IgD-negative memory B cell (primary cell): ENCODE data around the gene MS4A18. TPM values are rescaled to one million over a fixed set of nuclear protein-coding genes. Genes with fewer than 3 reads are reported as not detected.

ENCODE experiments used
- H3K27ac Mint-ChIP-seq, 3 donors: one replicate each; pipeline ENCODE4 v1.8.0; 2020 to 2022; ENCODE audit warnings: mild to moderate bottlenecking in 3 of 3, mixed read lengths in 3 of 3, moderate library complexity in 1 of 3
- H3K27me3 Mint-ChIP-seq: one replicate; pipeline ENCODE4 v1.8.0; 2021; ENCODE audit warnings: mixed read lengths
- H3K36me3 Mint-ChIP-seq: one replicate; pipeline ENCODE4 v1.8.0; 2020; ENCODE audit warnings: mild to moderate bottlenecking, mixed read lengths
- H3K4me1 Mint-ChIP-seq, 3 donors: one replicate each; pipeline ENCODE4 v1.8.0; 2020 to 2022; ENCODE audit warnings: mixed read lengths in 3 of 3, mild to moderate bottlenecking in 1 of 3
- H3K4me3 Mint-ChIP-seq, 4 donors: one replicate each; pipeline ENCODE4 v1.8.0; 2020 to 2022; ENCODE audit warnings: mild to moderate bottlenecking in 4 of 4, mixed read lengths in 4 of 4, moderate library complexity in 3 of 4
- H3K9me3 Mint-ChIP-seq, 3 donors: one replicate each; pipeline ENCODE4 v1.8.0; 2020 to 2021; ENCODE audit warnings: mixed read lengths in 3 of 3, mild to moderate bottlenecking in 1 of 3
- polyA plus RNA-seq: library from polyadenylated mRNA; unstranded; fragments of 300-500 nt; fragmentation: Illumina TruSeq; gene quantifications from one replicate; pipeline ENCODE4 v1.2.3, GENCODE V29; 2021

MS4A18 gene
- polyA plus RNA-seq, 1 donor from 2014 or later = not detected

DNA sequence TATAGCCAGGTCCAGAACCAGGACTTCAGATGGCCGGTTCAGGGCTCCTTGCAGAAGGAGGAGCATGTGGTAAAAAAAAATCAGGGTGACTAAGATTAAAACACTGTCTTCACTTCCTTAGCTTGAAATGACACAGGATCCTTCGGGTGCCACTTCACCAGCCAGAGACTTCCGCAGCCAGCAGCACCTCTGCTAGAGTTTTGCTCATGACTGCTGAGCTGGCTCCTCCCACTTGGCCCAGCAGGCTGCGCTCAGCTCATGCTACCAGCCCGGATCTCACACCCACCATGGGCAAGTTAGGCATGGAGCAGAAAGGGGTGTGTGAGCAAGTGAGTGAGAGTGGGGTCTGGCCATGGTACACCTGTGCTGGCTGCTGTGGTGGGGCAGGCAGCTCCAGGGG is 6.6 kb upstream of the MS4A18 start:
- Mint-ChIP-seq H3K4me1 (peaks cover 0 to 3% (median 1%) of the 10 kb centered on the region in 3 donors), H3K27ac (no peak overlapping the region), H3K4me3 (peak overlapping the region in 1 of 4 donors; percentile 43), H3K27me3 (peaks cover 12% of the 10 kb centered on the region), H3K9me3 (peaks cover 0 to 3% (median 0%) of the 10 kb centered on the region in 3 donors), H3K36me3 (peaks cover 4% of the 10 kb centered on the region)

GRCh38 chr11:60718524-60719316 is 5.8 kb upstream of the MS4A18 start:
- Mint-ChIP-seq H3K4me1 (peaks cover 0 to 3% (median 1%) of the 10 kb centered on the region in 3 donors), H3K27ac (no peak overlapping the region)

DNA sequence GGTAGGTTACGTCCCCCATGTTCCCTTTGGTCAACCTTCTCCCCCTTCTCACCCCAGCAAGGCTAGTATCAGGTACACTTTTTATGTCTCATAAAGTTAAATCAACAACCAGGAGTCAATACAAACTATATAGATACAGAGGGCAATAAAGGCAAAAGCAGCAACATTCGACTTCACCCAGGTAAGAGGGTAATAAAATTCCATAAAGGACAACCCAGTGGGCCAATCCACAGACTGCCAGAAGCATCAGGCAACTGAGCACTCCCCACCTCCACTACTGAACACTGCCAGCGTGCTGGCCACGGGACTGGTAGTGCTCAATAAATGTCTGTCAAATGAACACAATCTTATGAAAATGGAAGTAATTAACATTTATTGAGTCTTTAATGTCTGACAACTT is 5.1 kb upstream of the MS4A18 start:
- Mint-ChIP-seq H3K36me3 (peaks cover 4% of the 10 kb centered on the region), H3K27me3 (peaks cover 16% of the 10 kb centered on the region), H3K9me3 (peaks cover 0 to 3% (median 0%) of the 10 kb centered on the region in 3 donors), H3K4me1 (peaks cover 0 to 3% (median 1%) of the 10 kb centered on the region in 3 donors), H3K4me3 (no peak overlapping the region), H3K27ac (no peak overlapping the region)

More at GRCh38 chr11:60718524-60719316, 5.8 kb upstream of the MS4A18 start:
- Mint-ChIP-seq H3K4me3 (no peak overlapping the region), H3K36me3 (peaks cover 4% of the 10 kb centered on the region), H3K27me3 (peaks cover 13% of the 10 kb centered on the region), H3K9me3 (peaks cover 0 to 3% (median 0%) of the 10 kb centered on the region in 3 donors)

- H3K27me3 Mint-ChIP-seq = peaks cover 16% of the 10 kb centered on the region
- H3K4me3 Mint-ChIP-seq = no peak overlapping the region
- peaks cover 0 to 3% (median 0%) of the 10 kb centered on the region in 3 donors for H3K9me3 Mint-ChIP-seq
- H3K4me1 Mint-ChIP-seq = peaks cover 0 to 3% (median 1%) of the 10 kb centered on the region in 3 donors
- peaks cover 4% of the 10 kb centered on the region for H3K36me3 Mint-ChIP-seq
- H3K27ac Mint-ChIP-seq = no peak overlapping the region
Measured at GRCh38 chr11:60720460-60720859, 4.1 kb upstream of the MS4A18 start.

DNA sequence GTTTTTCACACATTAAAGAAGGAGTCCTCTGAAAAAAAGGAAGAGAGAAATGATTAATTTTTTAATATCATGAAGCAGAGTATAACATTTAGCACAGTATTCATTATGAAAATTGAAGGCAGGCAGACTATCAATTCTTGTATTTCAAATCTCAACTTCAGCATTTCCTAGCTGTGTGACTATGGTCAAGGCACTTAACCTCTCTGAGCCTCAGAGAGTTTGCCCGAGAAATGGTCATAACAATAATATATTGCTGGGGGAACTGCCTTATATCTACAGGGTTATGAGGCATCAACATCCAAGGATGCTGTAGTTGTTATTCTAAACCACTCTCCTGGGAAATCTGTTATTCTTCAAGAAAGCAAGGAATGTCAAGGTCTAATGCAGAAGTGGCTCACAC is 1.1 kb downstream of the MS4A18 start:
- Mint-ChIP-seq H3K4me1 (no peaks in the 10 kb centered on the region), H3K36me3 (no peaks in the 10 kb centered on the region), H3K27ac (no peak overlapping the region), H3K4me3 (no peak overlapping the region), H3K27me3 (peaks cover 21% of the 10 kb centered on the region), H3K9me3 (no peaks in the 10 kb centered on the region)

DNA sequence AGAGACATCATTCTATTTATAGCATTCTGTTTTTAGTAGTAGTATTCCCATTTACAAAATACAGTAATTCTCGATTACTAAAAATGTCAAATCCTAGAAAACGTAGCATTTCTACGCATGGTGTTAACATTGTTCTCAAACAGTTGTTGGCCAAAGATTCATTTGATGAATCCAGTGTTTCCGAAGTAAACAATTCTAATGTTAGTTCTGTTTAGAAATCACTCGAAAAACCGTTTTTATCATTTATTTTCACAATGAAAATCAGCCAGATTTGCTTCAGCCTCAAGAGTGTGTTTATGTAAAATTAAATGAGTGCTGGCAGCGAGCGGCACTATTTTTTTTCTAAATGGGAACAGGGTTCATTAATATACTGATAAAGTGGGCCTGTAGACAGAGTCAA is 7.1 kb downstream of the MS4A18 start:
- no peak overlapping the region for H3K4me3 Mint-ChIP-seq

DNA sequence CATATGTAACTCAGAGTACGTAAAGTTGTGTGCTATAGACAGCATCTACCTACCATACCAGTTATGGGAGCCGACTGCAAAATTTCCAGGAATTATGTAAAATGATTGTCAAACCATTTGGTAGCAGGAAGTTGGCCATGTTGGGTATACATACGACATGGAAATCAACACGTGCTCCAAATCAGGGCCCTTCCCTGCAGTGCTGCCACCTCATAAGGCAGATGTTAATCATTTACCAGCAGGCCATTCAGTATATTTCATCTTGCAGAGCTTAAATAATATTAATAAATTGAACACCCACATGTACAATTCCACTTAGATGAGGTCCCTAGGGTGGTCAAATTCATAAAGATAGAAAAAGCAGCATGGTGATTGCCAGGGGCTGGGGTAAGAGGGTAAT is 9.8 kb downstream of the MS4A18 start:
- H3K4me1 Mint-ChIP-seq = no peaks in the 10 kb centered on the region
- no peaks in the 10 kb centered on the region for H3K36me3 Mint-ChIP-seq
- no peak overlapping the region for H3K27ac Mint-ChIP-seq
- peaks cover 11% of the 10 kb centered on the region for H3K27me3 Mint-ChIP-seq
- H3K4me3 Mint-ChIP-seq = no peak overlapping the region
- no peaks in the 10 kb centered on the region for H3K9me3 Mint-ChIP-seq

More for the DNA sequence above, 7.1 kb downstream of the MS4A18 start:
- Mint-ChIP-seq H3K27me3 (peaks cover 13% of the 10 kb centered on the region), H3K9me3 (no peaks in the 10 kb centered on the region), H3K4me1 (no peaks in the 10 kb centered on the region), H3K36me3 (no peaks in the 10 kb centered on the region), H3K27ac (no peak overlapping the region)

DNA sequence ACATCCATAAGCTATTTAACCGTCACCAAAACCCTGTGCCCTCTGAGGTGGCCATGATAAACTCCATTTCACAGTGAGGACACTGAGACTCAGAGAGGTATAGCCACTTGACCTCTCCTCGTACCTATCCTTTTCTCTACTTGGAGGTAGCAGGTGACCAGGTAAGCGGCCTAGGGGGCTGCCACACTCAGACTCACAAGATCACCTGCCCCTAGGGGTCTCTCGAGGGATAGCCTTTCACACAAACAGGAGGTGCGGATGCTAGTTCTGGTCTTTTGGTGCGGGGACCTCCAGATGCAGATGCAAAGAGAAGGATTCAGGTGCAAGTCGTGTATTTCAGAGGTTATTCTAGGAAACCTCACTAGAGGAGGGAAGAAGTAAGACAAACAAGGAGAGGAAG is 14.6 kb downstream of the MS4A18 start:
- Mint-ChIP-seq H3K4me1 (no peaks in the 10 kb centered on the region), H3K27me3 (peaks cover 7% of the 10 kb centered on the region), H3K36me3 (peaks cover 3% of the 10 kb centered on the region), H3K9me3 (peaks cover 0 to 3% (median 0%) of the 10 kb centered on the region in 3 donors), H3K4me3 (no peak overlapping the region), H3K27ac (no peak overlapping the region)

- H3K4me1 Mint-ChIP-seq = no peaks in the 10 kb centered on the region
- H3K27ac Mint-ChIP-seq = no peak overlapping the region
- peaks cover 0 to 4% (median 3%) of the 10 kb centered on the region in 3 donors for H3K9me3 Mint-ChIP-seq
- peaks cover 7% of the 10 kb centered on the region for H3K27me3 Mint-ChIP-seq
- peaks cover 3% of the 10 kb centered on the region for H3K36me3 Mint-ChIP-seq
- no peak overlapping the region for H3K4me3 Mint-ChIP-seq
Measured at GRCh38 chr11:60740573-60740972, 16.1 kb downstream of the MS4A18 start.

- peaks cover 3% of the 10 kb centered on the region for H3K36me3 Mint-ChIP-seq
- no peaks in the 10 kb centered on the region for H3K4me1 Mint-ChIP-seq
- H3K27me3 Mint-ChIP-seq = peaks cover 7% of the 10 kb centered on the region
- H3K4me3 Mint-ChIP-seq = no peak overlapping the region
- no peak overlapping the region for H3K27ac Mint-ChIP-seq
- peaks cover 0 to 4% (median 3%) of the 10 kb centered on the region in 3 donors for H3K9me3 Mint-ChIP-seq
Measured at GRCh38 chr11:60741421-60741820, 16.9 kb downstream of the MS4A18 start.

- H3K36me3 Mint-ChIP-seq = peaks cover 3% of the 10 kb centered on the region
- no peaks in the 10 kb centered on the region for H3K4me1 Mint-ChIP-seq
- H3K9me3 Mint-ChIP-seq = peaks cover 0 to 4% (median 3%) of the 10 kb centered on the region in 3 donors
- H3K27me3 Mint-ChIP-seq = peaks cover 7% of the 10 kb centered on the region
- no peak overlapping the region for H3K4me3 Mint-ChIP-seq
- no peak overlapping the region for H3K27ac Mint-ChIP-seq
Measured at GRCh38 chr11:60743058-60743457, 18.5 kb downstream of the MS4A18 start.

DNA sequence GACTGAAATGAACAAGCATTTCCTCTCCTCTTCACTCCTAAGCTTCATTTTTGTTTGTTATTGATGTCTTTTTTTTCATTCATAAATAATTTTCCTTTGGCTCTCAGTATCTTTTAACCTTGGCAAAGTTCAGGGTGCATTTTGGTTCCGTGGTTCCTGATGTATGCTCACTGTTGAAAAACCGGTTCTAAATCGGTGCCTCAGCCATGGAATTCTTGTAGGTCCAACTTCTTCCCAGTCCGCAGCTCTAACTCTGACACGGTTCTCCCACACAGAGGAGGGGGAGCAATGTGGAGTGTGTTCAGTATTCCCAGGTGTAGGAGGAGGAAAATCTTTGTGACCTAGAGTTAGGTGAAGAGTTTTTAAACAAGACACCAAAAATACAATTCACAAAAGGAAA is 19.6 kb downstream of the MS4A18 start:
- H3K4me1 Mint-ChIP-seq = no peaks in the 10 kb centered on the region
- peaks cover 0 to 4% (median 3%) of the 10 kb centered on the region in 3 donors for H3K9me3 Mint-ChIP-seq
- no peak overlapping the region for H3K27ac Mint-ChIP-seq
- peak overlapping the region in 1 of 4 donors; percentile 24 for H3K4me3 Mint-ChIP-seq
- peaks cover 2% of the 10 kb centered on the region for H3K27me3 Mint-ChIP-seq
- H3K36me3 Mint-ChIP-seq = peaks cover 3% of the 10 kb centered on the region

DNA sequence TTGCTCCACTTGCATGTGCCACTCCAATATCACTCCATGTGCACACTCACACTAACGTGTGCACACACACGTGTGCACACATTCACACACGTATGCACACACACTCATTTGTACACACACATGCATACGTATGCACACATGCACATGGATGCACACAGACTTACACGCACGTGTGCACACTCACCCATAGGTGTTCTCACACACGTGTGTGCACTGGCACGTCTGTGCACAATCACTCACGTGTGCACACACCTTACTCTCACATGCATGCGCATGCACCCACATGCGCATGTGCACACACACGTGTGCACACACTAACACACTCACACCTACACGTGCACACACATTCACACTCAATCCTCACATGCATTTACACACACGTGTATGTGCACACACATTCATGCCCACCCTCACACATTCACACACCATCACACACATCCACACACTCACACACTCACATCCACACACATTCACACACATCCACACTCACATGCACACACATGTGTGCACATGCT is 22.9 kb downstream of the MS4A18 start:
- Mint-ChIP-seq H3K36me3 (no peaks in the 10 kb centered on the region), H3K27me3 (peaks cover 5% of the 10 kb centered on the region), H3K4me3 (no peak overlapping the region), H3K27ac (no peak overlapping the region), H3K9me3 (peaks cover 0 to 4% (median 3%) of the 10 kb centered on the region in 3 donors), H3K4me1 (peaks cover 0 to 2% (median 0%) of the 10 kb centered on the region in 3 donors)

DNA sequence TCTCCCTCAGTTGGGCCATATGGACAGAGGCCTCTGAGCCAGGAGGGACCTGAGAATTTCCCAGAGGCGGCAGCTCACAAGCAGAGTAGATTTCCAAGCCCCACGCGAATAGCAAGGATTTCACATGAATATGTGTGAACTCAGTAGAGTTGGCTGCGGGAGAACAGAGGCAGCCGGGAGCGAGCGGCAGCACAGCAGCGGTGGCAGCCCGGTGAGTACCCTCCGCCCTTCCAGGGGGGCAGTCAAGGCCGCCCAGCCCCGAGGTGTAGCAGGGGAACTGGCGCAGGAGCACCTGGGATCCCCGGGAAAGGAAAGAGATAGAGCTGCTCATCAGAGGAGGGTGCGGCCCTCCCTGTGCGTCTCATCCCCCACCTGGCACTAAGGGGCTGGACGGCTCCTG is 23.7 kb downstream of the MS4A18 start:
- no peak overlapping the region for H3K4me3 Mint-ChIP-seq
- no peaks in the 10 kb centered on the region for H3K36me3 Mint-ChIP-seq
- H3K9me3 Mint-ChIP-seq = peaks cover 0 to 4% (median 0%) of the 10 kb centered on the region in 3 donors
- peaks cover 7% of the 10 kb centered on the region for H3K27me3 Mint-ChIP-seq
- H3K4me1 Mint-ChIP-seq = peaks cover 0 to 2% (median 0%) of the 10 kb centered on the region in 3 donors
- H3K27ac Mint-ChIP-seq = no peak overlapping the region

DNA sequence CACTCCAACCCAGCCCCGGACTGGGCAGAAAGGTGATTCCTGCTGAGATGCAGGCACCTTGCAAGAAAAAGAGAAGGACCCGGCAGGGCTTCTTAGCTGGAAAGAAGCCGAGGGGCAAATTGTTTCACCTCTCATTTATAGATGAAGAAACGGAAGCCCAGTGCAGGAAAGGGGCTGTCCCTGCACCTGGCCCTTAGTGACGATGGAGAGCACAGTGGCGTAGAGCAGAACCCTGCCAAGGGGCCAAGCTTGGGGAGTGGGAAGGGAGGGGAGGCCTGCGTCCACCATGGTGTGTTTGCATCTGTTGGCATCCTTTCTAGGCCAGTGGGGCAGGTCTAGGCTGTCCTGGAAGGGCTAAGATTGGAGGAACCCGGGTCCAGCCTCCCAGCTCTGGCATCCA is 24.3 kb downstream of the MS4A18 start:
- Mint-ChIP-seq H3K27me3 (peaks cover 9% of the 10 kb centered on the region), H3K4me1 (peaks cover 0 to 2% (median 0%) of the 10 kb centered on the region in 3 donors), H3K36me3 (no peaks in the 10 kb centered on the region), H3K27ac (no peak overlapping the region), H3K9me3 (peaks cover 0 to 4% (median 0%) of the 10 kb centered on the region in 3 donors), H3K4me3 (no peak overlapping the region)
